Dedifferentiated amniotic fluid mesenchymal stem cell (primary cell): ENCODE data around the gene CDC42BPA.

ENCODE experiments used
- DNase-seq: peaks from one replicate; pipeline ENCODE4 v3.0.0-alpha.2; 2016; ENCODE audit errors: extremely low spot score

The CDC42BPA gene

GRCh38 chr1:226994586-226995364 lies 323.5 kb downstream of the CDC42BPA start:
- no peak for DNase-seq

DNA sequence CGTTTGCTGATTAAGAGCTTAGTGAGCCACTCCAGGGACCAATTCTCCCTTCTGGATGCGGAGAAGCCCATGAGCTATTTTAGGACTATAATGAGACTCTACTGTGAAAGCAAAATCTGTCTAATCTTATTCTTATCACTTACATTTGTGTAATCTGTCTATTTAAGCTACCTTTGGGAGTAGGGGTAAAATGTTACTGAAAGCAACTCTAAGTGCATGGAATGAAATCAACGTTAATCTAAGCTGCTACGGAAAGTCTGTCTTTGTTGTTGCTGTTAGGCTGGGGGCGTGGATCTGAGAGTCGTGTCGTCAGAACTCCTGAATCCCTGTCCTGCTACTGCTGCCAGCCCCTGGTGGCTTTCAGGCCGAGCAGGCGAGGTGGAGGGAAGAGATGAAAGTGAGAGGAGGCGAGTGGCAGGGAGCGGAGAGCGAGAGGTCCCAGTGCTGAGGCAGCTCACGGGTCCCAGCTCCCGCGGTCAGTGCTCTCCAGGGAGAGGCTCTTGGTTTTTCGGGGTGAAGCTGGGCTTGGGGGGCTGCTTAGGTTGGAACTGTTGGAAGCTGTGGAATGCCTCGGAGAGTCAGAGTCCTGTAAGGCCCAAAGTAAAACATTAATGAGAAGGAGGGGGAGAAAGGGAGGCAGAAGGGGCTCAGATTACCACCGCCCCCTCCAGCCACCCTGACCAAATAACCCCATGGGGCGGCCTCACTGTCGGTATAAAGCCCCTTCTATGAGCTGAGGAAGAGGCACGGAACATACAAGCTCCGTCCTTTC lies 324.3 kb downstream of the CDC42BPA start:
- no peak for DNase-seq

DNA sequence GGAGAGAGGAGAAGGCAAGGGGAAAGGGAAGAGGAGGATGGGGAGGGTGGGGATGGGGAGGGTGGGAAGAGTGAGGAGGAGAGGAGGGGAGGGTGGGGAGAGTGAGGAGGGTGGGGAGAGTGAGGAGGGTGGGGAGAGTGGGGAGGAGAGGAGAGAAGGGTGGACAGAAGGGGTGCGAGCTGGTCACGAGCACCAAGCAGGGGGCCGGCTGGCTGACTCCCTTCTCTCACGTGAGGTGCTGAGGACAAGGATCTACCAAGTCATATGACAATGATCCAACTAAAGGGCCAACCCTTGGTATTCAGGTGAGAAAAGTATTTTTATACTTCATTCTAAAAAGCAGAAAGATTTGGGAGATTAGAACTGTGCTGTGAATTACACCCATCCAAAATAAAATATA lies 326.4 kb downstream of the CDC42BPA start:
- DNase-seq: no peak

- no peak for DNase-seq
Observed at GRCh38 chr1:226990133-226990716, 328.1 kb downstream of the CDC42BPA start.

- no peak for DNase-seq
Observed at GRCh38 chr1:226989085-226989920, 329.0 kb downstream of the CDC42BPA start.

GRCh38 chr1:226988334-226988666 lies 330.0 kb downstream of the CDC42BPA start:
- DNase-seq: no peak

DNA sequence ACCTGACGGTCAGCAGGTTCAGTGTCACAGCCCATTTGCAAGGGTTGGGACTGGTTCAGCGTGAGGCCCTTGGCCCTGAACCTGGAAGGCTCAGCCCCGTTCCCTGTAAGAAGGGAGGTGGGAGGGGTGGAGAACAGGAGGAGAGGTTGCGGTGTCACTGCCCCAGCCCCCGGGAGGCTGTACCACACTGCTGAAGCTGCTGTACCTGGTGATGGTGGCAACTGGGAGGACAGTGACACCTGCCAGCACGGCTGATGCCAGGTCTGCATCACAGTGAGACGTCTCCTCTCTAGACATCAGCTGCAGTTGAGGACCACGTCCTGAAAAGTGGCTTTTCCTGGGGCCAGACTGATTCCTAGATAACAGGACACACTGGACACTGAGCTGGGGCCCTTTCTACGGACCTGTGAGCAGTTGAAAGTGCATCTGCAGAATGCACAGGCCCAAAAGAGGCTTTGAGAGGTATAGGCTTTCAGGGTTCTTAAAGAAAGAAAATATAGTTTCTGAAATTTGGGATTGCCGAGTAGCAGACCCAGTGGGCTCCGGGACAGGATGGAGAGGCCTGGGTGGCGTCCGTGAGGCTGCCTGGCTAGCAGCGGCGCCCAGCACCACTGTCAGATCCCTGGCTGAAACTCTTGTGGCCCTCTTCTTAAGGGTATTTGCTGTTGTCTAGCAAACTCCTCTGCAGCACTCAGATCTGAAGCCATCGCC lies 330.5 kb downstream of the CDC42BPA start:
- no peak for DNase-seq

DNA sequence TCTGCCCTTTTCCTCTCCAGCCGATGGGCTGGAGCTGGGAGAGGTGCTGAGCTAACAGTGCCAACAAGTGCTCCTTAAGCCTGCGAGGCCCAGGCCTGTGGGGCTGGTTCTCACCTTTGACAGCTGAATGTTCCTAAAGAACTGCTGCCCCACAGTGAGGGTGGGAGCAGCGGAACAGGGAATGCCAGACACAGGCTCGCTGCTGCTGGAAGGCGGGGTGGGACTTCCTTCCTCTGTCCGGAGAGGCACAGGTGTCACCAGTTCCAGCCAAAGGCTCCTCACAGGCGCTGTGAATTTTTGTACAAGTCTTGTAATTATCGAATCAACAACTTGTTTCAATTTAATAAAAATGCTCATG lies 331.1 kb downstream of the CDC42BPA start:
- DNase-seq: no peak

GRCh38 chr1:226986496-226987178 lies 331.7 kb downstream of the CDC42BPA start:
- no peak for DNase-seq

DNA sequence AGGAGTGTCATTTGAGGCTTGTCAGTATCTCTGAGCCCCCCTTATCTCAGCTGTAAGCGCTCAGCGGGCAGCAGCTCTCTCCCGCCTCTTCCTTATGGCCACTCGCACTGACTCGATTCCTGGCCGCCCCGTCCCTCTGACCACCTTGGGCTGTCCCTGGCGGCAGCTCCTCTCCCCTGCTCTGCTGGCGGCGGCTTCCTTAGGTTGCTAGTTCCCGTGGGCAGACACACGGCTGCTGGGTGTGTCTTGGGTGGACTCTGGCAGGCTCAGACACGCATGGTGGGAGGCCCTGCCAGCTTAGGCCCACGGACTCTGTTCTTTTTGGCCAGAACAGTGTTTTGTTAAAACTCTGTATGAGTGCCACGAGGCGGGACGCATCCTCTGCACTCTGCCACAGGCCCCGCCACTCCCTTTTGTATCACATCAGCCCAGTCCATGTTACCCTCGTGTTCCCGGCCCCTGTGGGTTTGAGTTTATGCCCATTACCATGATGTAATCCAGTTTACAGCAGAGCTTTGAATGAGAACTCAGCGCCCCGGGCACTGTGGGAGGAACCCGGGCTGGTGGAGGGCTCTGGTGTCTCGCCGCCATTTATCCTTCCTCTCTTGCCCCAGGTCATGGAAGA lies 332.3 kb downstream of the CDC42BPA start:
- DNase-seq: no peak

DNA sequence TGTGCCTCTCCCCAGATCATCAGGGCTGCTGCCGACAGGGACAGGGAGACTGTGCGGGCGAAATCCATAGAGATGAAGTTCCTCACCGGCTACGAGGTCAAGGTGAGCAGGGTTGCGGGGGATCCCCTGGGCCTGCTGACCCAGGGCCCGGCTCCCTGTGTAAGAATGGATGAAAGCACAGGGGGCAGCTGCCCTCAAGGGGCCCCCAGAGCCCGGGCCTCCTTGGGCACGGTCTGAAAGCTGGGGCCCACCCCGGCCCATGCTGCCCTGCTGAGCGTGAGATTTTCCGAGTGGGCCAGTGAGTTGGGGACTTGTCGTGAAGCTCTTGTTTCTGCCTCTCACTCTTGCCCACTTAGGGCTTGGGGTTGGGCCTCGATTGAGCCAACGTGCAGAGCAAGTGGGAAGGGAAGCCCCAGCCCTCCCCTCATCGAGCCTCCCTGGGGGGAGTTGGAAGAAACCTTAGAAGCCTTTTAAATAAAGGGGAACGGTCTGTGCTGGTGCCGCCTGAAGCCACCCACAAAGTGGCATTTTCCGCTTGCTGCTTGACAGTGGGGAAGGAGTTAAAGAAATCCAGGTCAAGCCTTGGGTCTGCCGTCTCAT lies 333.0 kb downstream of the CDC42BPA start:
- DNase-seq: no peak

GRCh38 chr1:226984521-226985238 lies 333.6 kb downstream of the CDC42BPA start:
- DNase-seq: no peak

DNA sequence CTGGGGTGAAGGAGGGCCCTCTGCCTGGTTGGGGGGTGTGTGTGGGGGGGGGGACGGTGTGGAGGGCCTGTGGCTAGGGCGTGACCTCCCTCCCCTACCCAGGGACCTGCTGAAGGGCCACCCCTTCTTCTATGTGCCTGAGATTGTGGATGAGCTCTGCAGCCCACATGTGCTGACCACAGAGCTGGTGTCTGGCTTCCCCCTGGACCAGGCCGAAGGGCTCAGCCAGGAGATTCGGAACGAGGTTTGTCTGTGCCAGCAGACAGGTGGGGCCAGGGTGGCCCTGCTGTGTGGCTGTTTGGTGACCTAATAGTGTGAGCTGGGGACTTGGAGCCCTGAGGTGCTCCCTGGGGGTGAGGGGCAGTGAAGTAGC lies 334.3 kb downstream of the CDC42BPA start:
- no peak for DNase-seq

- no peak for DNase-seq
Observed at GRCh38 chr1:226983247-226983991, 334.9 kb downstream of the CDC42BPA start.

- DNase-seq: no peak
Observed at GRCh38 chr1:226982451-226983177, 335.7 kb downstream of the CDC42BPA start.

DNA sequence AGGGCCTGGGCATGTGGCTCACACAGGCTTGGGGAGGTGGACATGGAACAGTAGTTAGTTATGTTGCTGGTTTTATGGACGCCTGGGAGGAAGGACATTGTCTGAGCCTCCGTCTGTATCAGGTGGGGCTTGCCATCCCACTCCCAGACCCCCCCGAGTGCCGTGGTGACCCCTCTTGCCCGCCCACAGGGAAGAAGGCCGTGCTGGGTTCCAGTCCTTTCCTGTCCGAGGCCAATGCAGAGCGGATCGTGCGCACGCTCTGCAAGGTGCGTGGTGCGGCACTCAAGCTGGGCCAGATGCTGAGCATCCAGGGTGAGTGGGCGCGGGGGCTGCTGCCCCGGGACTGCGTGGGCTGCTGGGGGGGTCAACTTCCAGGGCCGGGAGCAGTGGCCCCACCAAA lies 336.5 kb downstream of the CDC42BPA start:
- no peak for DNase-seq

DNA sequence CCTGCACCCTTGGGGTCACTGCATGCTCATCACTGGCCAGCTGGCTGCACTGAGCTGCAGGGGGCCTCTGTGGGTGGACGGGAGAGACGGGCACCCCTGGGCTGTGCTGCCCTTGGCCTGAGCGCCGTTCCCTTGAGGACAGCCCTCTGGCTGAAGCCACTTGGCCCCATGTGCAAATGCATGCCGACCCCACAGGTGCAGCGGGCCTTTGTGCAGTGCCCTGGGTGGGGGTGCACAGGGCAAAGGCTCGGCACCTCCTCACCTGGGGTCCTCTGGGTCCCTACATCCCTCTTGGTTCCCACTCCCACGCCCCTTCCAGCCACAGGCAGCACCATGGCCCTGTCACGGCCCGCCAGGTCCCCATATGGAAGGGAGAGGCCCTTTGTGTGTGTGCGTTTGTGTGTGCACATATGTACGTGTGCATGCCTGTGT lies 336.9 kb downstream of the CDC42BPA start:
- no peak for DNase-seq
